GM18909 (cell line): ENCODE data around the gene GPR143.
A peak's percentile ranks its signal among the peaks of the same experiment; 100 is the strongest.

Source experiments
- ATAC-seq: cut with Tn5 transposase; IDR thresholded peaks from one replicate; pipeline ENCODE4 v1.9.1; 2021; ENCODE audit warnings: mild to moderate bottlenecking; ENCODE audit not compliant: unreplicated experiment, poor library complexity

The GPR143 gene

DNA sequence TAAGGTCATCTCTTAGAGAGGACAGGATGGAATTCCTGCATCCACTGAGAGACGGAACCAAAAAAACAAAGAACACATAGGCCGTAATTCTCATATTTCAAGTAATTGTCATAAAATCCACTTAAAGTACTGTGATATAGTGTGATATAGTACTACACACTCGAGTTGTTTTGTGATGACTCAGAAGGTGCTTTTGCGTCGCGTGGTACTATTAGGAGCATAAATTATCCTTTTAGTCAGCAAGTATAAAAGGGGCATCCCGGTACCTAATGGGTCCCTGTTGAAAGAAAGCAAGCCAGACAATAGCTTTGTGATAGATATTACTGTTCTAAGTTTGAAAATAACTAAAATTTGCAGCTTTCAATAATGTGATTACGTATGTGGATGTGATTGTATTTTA is 55.3 kb downstream of the GPR143 start:
- no peak for ATAC-seq

GRCh38 chrX:9708923-9709553 is 56.6 kb downstream of the GPR143 start:
- ATAC-seq: peak; percentile 79

GRCh38 chrX:9708086-9708485 is 57.6 kb downstream of the GPR143 start:
- no peak for ATAC-seq

- no peak for ATAC-seq
Observed at GRCh38 chrX:9707306-9708033, 58.2 kb downstream of the GPR143 start.

DNA sequence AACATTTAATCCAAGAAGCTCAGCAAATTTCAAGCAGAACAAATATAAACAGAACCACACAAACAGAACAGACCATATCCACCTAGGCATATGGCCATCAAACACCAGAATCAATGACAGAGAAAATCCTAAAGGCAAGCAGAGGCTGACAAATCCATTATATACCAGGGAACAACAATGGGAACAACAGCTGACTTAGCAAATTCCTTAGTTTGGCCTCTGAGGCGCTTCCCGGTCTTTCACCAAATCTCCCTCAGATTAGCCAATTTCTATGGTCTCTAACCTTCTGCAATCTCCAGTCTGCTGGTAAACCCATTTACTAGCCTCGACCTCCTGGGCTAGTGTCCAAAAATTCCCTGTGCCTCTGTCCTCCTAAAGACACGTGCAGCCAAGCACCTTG is 59.2 kb downstream of the GPR143 start:
- ATAC-seq: no peak

GRCh38 chrX:9704876-9705465 is 60.7 kb downstream of the GPR143 start:
- ATAC-seq: no peak

GRCh38 chrX:9703406-9703805 is 62.2 kb downstream of the GPR143 start:
- ATAC-seq: no peak

DNA sequence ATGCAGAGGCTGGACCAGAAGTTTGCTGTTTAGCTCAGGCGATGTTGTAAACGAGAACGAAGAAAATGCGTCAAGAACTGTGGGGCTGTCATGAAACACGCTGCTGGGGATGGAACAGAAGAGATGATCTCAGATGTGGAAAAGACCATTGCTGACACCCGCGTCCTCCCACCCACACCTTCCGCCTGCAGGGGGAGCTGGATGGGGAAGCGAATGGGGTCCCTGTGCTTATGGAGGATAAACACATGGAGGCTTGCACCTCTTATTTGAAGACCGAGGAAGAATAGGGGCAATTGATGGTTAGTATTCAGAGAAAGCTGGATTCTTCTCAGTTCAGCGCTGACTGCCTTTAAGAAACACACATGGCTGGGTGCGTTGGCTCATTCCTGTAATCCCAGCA is 63.9 kb downstream of the GPR143 start:
- no peak for ATAC-seq

- no peak for ATAC-seq
Observed at GRCh38 chrX:9700555-9700954, 65.1 kb downstream of the GPR143 start.

GRCh38 chrX:9698576-9698975 is 67.1 kb downstream of the GPR143 start:
- ATAC-seq: no peak

DNA sequence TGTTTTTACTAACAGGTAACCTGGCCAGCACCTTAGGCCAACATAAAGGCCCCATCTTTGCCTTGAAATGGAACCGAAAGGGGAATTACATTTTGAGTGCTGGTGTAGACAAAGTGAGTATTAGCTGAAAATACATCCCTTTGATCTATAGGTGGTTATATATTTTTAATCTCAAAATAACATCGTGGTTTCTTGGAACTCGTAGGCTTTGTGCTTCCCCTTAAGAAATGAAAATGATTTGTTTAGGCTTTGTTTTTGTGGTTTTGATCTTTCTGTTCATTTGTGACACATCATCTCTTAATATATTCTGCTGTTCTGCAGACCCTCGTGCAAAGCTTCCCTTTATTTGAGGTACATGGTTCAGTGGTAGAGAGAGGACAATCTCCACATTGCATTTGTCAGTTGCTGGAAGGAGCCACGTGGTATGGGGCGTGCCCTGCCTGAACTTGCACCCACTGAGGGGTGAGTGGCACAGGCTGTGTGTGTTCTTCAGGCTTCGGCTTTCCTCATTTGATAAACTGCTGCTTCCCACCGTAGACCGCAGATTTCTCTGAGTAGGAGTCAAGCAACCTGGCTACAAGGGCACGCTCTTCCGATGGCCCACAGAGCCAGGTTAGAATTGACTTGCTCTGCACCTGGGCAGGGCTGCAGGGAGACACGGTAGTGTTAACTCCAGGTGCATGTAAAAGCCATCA is 72.2 kb downstream of the GPR143 start:
- ATAC-seq: no peak

DNA sequence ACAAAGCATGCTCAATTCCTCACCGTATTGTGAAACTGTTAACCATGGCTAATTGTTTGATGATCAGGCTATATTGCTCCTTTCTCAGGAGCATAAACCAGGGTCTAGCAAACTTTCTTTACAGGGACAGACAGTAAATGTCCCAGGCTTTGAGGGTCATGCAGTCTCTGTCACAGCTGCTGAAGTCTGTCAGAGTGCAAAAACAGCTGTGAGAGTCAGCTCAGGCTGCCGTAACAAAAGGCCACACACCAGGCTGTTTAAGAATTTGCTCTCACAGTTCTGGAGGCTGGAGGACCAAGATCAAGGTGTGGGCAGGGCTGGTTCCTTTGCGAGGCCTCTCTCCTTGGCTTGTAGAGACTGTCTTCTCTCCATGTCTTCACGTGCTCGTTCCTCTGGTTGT is 75.6 kb downstream of the GPR143 start:
- no peak for ATAC-seq

DNA sequence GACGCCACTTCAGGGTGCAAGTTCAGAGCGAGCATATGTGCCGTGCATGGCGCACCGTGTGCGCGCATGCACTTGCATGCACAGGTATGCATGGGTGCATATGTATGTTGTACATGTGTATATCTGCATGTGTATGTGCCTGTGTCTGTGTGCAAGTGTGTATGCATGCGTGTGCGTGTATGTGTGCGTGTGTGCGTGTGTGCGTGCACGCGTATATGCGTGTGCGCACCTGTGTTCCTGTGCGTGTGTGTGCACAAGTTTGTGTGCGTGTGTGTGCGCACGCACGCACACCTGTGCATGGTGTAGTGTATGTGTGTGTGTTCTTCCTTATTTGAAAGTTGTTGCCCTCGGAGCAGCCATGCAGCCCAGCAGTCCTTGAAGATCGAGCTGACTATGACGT is 76.8 kb downstream of the GPR143 start:
- ATAC-seq: no peak

DNA sequence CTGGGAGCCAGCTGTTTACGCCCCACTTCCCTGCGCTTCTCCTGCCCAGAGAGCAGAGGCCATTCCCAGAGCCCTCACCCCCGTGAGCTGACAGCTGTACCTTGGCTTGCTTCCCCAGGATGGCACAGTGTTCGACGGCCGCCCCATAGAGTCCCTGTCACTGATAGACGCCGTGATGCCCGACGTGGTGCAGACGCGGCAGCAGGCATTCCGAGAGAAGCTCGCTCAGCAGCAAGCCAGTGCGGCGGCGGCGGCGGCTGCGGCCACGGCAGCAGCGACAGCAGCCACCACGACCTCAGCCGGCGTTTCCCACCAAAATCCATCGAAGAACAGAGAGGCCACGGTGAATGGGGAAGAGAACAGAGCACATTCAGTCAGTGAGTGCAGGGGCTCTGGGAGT is 77.7 kb downstream of the GPR143 start:
- ATAC-seq: no peak

- ATAC-seq: no peak
Observed at GRCh38 chrX:9683350-9683749, 82.3 kb downstream of the GPR143 start.

GRCh38 chrX:9682861-9683260 is 82.8 kb downstream of the GPR143 start:
- ATAC-seq: no peak

DNA sequence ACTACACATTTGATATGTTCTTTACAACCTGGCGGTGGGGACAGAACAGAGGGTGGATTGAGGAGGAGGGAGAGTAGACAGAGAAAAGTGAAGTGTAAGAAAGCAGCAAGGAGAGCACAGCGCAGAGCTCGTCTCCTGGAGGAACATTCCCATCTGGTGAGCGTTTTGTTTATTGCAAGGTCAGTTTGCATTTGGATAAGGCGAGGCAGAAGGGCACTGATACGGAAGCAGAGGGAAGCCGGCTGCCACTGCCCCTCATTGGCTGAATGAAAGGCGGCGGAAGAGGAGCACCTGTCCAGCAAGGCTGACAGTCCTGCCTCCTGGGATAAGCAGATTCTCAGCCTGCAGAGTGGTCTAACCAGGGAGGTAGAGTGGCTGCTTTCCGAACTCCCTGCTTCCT is 83.2 kb downstream of the GPR143 start:
- no peak for ATAC-seq

GRCh38 chrX:9681422-9681821 is 84.2 kb downstream of the GPR143 start:
- ATAC-seq: no peak

DNA sequence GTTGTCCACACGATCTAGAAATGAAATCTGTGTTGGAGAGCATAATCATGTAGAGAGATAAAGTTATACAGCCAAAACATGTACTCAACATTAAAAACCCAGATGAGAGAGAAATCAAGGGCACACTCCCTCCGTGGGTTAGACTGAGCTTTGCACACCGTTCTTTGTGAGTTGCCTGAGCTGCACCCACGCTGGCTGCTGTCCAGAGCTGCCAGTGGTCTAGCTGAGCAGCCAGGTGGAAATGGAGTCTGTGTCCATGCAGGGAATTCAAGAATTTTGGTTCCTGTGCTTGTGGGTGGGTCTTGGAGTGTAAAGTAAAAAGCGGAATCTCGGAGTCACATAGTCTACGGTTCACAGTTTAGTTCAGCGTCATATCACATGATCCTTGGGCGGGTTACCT is 84.6 kb downstream of the GPR143 start:
- ATAC-seq: no peak

GRCh38 chrX:9678215-9678965 is 87.3 kb downstream of the GPR143 start:
- no peak for ATAC-seq
